ENCODE data around the gene MOV10L1. TPM values are rescaled to one million over a fixed set of nuclear protein-coding genes. Genes with fewer than 3 reads are reported as not detected.

Gene MOV10L1
- total and polyA plus RNA-seq, 2 donors (not counting 1 experiment from before 2014, with no cell fraction given): 0.03 to 0.83 TPM

- Histone ChIP-seq H3K79me2 (ENCODE audit: control insufficient read depth, insufficient read depth, low read length) (no peaks in the 10 kb centered on the region), H2AFZ (ENCODE audit: low read length) (no peak overlapping the region), H3K4me1 (ENCODE audit: control insufficient read depth, extremely low read depth, insufficient read depth, low read length) (no peaks in the 10 kb centered on the region), H3K27ac (ENCODE audit: insufficient read depth, low read length) (no peak overlapping the region), H4K20me1 (ENCODE audit: control insufficient read depth, extremely low read depth, insufficient read depth, low read length) (no peaks in the 10 kb centered on the region), H3K4me2 (ENCODE audit: extremely low read depth, insufficient read depth, low read length) (no peak overlapping the region), H3K36me3 (ENCODE audit: control insufficient read depth, insufficient read depth, low read length) (no peaks in the 10 kb centered on the region), H3K4me3 (replicated peaks in 1 of 4; ENCODE audit: control extremely low read depth in 1 of 4, insufficient read depth in 1 of 4, low read depth in 3 of 4, low read length in 4 of 4) (no peak overlapping the region), H3K9ac (ENCODE audit: insufficient read depth, low read length) (no peak overlapping the region), H3K9me3 (ENCODE audit: control insufficient read depth, insufficient read depth, low read depth, low read length) (no peaks in the 10 kb centered on the region), H3K27me3 (ENCODE audit: control insufficient read depth, insufficient read depth, low read length) (peaks cover 19% of the 10 kb centered on the region)
- DNase-seq (ENCODE audit: low read depth in 2 of 2): no peak
- TF ChIP-seq, protein P1, sequence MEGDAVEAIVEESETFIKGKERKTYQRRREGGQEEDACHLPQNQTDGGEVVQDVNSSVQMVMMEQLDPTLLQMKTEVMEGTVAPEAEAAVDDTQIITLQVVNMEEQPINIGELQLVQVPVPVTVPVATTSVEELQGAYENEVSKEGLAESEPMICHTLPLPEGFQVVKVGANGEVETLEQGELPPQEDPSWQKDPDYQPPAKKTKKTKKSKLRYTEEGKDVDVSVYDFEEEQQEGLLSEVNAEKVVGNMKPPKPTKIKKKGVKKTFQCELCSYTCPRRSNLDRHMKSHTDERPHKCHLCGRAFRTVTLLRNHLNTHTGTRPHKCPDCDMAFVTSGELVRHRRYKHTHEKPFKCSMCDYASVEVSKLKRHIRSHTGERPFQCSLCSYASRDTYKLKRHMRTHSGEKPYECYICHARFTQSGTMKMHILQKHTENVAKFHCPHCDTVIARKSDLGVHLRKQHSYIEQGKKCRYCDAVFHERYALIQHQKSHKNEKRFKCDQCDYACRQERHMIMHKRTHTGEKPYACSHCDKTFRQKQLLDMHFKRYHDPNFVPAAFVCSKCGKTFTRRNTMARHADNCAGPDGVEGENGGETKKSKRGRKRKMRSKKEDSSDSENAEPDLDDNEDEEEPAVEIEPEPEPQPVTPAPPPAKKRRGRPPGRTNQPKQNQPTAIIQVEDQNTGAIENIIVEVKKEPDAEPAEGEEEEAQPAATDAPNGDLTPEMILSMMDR (conservative IDR thresholded peaks at IDR 0.05 in 1 of 2, IDR thresholded peaks at IDR 0.05 in 1 of 2; ENCODE audit: low read depth in 1 of 2, low read length in 2 of 2): no peak
- no peak for TF ChIP-seq EZH2 (IDR thresholded peaks at IDR 0.05; ENCODE audit: low read length, missing control alignments)
These were observed 53.3 kb downstream of the MOV10L1 start for GRCh38 chr22:50143096-50143495.

GRCh38 chr22:50144005-50144614 is 54.3 kb downstream of the MOV10L1 start:
- Histone ChIP-seq H3K36me3 (ENCODE audit: control insufficient read depth, insufficient read depth, low read length) (no peaks in the 10 kb centered on the region), H3K4me1 (ENCODE audit: control insufficient read depth, extremely low read depth, insufficient read depth, low read length) (no peaks in the 10 kb centered on the region), H3K9me3 (ENCODE audit: control insufficient read depth, insufficient read depth, low read depth, low read length) (no peaks in the 10 kb centered on the region), H2AFZ (ENCODE audit: low read length) (no peak overlapping the region), H3K27ac (ENCODE audit: insufficient read depth, low read length) (no peak overlapping the region), H4K20me1 (ENCODE audit: control insufficient read depth, extremely low read depth, insufficient read depth, low read length) (no peaks in the 10 kb centered on the region), H3K4me3 (replicated peaks in 1 of 4; ENCODE audit: control extremely low read depth in 1 of 4, insufficient read depth in 1 of 4, low read depth in 3 of 4, low read length in 4 of 4) (no peak overlapping the region), H3K79me2 (ENCODE audit: control insufficient read depth, insufficient read depth, low read length) (no peaks in the 10 kb centered on the region), H3K27me3 (ENCODE audit: control insufficient read depth, insufficient read depth, low read length) (peaks cover 19% of the 10 kb centered on the region), H3K4me2 (ENCODE audit: extremely low read depth, insufficient read depth, low read length) (no peak overlapping the region), H3K9ac (ENCODE audit: insufficient read depth, low read length) (no peak overlapping the region)
- DNase-seq (ENCODE audit: low read depth in 2 of 2): no peak
- TF ChIP-seq EZH2 (IDR thresholded peaks at IDR 0.05; ENCODE audit: low read length, missing control alignments): no peak
- TF ChIP-seq, protein P1 (conservative IDR thresholded peaks at IDR 0.05 in 1 of 2, IDR thresholded peaks at IDR 0.05 in 1 of 2; ENCODE audit: low read depth in 1 of 2, low read length in 2 of 2): no peak

DNA sequence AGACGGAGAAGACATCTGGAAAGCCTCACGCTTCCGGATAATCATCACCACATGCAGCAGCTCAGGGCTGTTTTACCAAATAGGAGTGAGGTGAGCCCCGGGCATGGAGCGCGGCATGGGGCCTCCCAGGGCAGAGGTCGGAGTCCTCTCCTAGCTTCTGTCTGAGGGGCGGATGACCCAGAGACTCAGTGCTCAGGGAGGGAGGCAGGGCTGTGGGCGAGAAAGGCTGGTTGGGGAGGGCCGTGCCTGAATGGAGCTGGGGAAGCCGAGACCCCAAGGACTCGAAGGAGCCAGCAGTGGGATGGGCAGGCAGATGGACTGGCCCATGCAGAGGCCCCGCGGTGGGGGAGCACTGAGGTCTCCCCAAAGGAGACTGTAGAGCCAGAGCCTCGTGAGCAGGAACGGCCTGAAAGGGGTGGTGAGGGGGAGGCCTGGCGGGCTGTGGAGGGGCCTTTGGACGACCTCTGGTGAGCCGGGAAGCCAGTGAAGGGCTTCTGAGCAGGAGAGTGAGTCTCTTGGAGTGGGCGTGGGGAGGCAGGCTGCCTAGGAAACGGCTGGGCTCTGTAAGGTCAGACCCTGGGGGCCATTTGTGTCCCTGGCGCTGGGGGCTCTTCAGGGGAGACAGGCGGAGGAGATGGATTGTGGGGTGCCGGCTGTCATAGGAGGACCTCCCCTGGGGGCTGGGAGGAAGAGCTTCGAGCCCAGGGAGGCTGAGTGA is 56.1 kb downstream of the MOV10L1 start:
- H3K79me2 ChIP-seq (ENCODE audit: control insufficient read depth, insufficient read depth, low read length): no peaks in the 10 kb centered on the region
- no peak for DNase-seq (ENCODE audit: low read depth in 2 of 2)
- TF ChIP-seq, protein P1 (conservative IDR thresholded peaks at IDR 0.05 in 1 of 2, IDR thresholded peaks at IDR 0.05 in 1 of 2; ENCODE audit: low read depth in 1 of 2, low read length in 2 of 2): no peak
- no peaks in the 10 kb centered on the region for H3K36me3 ChIP-seq (ENCODE audit: control insufficient read depth, insufficient read depth, low read length)
- no peak overlapping the region for H3K4me2 ChIP-seq (ENCODE audit: extremely low read depth, insufficient read depth, low read length)
- H3K9ac ChIP-seq (ENCODE audit: insufficient read depth, low read length): no peak overlapping the region
- H3K27me3 ChIP-seq (ENCODE audit: control insufficient read depth, insufficient read depth, low read length): peaks cover 16% of the 10 kb centered on the region
- no peaks in the 10 kb centered on the region for H3K4me1 ChIP-seq (ENCODE audit: control insufficient read depth, extremely low read depth, insufficient read depth, low read length)
- no peak overlapping the region for H2AFZ ChIP-seq (ENCODE audit: low read length)
- H4K20me1 ChIP-seq (ENCODE audit: control insufficient read depth, extremely low read depth, insufficient read depth, low read length): no peaks in the 10 kb centered on the region
- H3K9me3 ChIP-seq (ENCODE audit: control insufficient read depth, insufficient read depth, low read depth, low read length): no peaks in the 10 kb centered on the region
- H3K4me3 ChIP-seq (replicated peaks in 1 of 4; ENCODE audit: control extremely low read depth in 1 of 4, insufficient read depth in 1 of 4, low read depth in 3 of 4, low read length in 4 of 4): no peak overlapping the region
- H3K27ac ChIP-seq (ENCODE audit: insufficient read depth, low read length): no peak overlapping the region

Data from fibroblast of lung (primary cell).